Activated naive CD4-positive, alpha-beta T cell treated with anti-CD3 and anti-CD28 coated beads, Interleukin-2, amount 50 U/mL, for 24 hours (primary cell): ENCODE data around the gene KRTAP2-2.
"Not testable (repeated sequence)": the region's sequence is repeated elsewhere in the genome, so short reads cannot be mapped to it uniquely, and the experiment has no call there.

Experiments used
- H3K27ac Mint-ChIP-seq: one replicate; pipeline ENCODE4 v1.8.0; 2021; ENCODE audit warnings: mild to moderate bottlenecking, mixed read lengths
- H3K27me3 Mint-ChIP-seq: one replicate; pipeline ENCODE4 v1.8.0; 2021; ENCODE audit warnings: mixed read lengths
- H3K36me3 Mint-ChIP-seq: one replicate; pipeline ENCODE4 v1.8.0; 2021; ENCODE audit warnings: mixed read lengths
- H3K4me1 Mint-ChIP-seq: one replicate; pipeline ENCODE4 v1.8.0; 2021; ENCODE audit warnings: mixed read lengths
- H3K4me3 Mint-ChIP-seq: one replicate; pipeline ENCODE4 v1.8.0; 2021; ENCODE audit warnings: mild to moderate bottlenecking, mixed read lengths
- H3K9me3 Mint-ChIP-seq: one replicate; pipeline ENCODE4 v1.8.0; 2021; ENCODE audit warnings: mixed read lengths

The KRTAP2-2 gene

DNA sequence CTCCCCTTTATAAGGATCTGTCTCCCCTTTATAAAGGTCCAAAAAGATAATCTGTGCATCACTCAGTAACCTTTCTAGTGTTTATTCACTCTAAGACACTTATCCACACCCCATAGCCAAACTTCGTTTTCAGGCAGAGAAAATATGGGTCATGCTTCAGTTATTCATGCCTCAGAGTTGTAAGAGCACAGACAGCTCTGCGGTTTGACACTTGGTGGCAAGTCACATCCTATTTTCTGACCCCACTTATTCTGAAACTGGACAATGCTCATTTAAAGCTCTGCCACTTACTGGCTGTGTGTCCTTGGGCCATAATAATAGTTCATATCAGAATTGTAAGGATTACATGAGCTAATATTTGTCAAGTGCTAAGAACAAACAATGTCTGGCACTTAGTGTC is 5.9 kb downstream of the KRTAP2-2 start:
- no peaks in the 10 kb centered on the region for H3K36me3 Mint-ChIP-seq

DNA sequence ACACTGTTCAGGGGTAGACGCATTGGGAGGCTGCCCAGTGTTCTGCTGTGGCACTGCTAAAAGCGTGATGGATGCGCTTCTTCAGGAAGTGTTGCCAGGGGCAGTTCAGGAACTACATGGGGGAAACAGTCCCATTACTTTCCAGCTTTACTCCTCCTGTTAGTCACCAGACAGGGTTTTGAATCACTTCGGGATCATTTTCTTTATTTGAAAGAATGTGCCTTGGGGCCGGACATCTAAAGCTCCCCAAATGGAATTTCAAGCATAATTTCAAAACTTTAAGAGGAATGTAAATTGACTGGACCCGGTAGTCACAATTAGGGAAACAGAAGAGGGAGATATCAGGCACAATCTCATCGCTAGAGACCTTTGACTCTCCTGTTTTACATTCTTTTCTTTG is 6.6 kb downstream of the KRTAP2-2 start:
- no peak overlapping the region for H3K4me3 Mint-ChIP-seq
- H3K9me3 Mint-ChIP-seq: peaks cover 3% of the 10 kb centered on the region
- H3K27me3 Mint-ChIP-seq: peaks cover 4% of the 10 kb centered on the region
- H3K4me1 Mint-ChIP-seq: peaks cover 3% of the 10 kb centered on the region
- no peaks in the 10 kb centered on the region for H3K36me3 Mint-ChIP-seq
- H3K27ac Mint-ChIP-seq: no peak overlapping the region

More for the DNA sequence above, 5.9 kb downstream of the KRTAP2-2 start:
- no peak overlapping the region for H3K27ac Mint-ChIP-seq
- H3K4me3 Mint-ChIP-seq: no peak overlapping the region
- peaks cover 4% of the 10 kb centered on the region for H3K27me3 Mint-ChIP-seq
- no peaks in the 10 kb centered on the region for H3K9me3 Mint-ChIP-seq
- H3K4me1 Mint-ChIP-seq: no peaks in the 10 kb centered on the region

DNA sequence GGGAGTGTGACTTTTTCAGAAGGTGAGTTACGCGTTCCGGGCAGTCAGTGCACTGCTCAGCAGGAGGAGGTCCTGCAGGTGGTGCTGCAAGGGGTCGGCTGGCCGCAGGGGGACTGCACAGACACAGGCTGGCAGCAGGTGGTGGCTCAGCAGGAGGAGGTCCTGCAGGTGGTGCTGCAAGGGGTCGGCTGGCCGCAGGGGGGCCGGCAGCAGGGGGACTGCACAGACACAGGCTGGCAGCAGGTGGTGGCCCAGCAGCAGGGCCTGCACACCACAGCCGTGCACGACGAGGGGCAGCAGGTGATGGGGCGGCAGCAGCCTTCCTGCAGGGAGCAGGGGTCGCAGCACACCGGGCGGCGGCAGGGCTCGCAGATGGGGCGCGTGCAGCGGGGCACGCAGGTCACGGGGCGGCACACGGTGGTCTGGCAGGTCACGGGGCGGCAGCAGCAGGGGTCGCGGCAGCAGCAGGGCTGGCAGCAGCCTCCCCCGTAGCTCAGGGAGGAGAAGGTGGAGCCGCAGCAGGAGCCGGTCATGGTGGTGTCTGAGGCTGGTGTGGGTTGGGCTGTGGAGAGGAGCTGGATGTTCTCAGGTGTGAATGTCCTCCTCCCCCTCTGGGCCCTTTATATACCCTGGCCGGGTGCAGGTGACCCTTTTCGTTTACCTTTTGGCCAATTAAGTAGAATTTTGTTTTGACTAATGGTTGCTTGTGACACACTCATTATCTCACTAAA is 8.1 kb downstream of the KRTAP2-2 start, which contains the start of gene KRTAP2-1:
TSS of gene KRTAP2-1 (minus strand) at position 582 of the 731 bp plus-strand sequence. CDS start at position 533, 49 bp downstream.
- not testable (repeated sequence) for H3K9me3 Mint-ChIP-seq, H3K4me1 Mint-ChIP-seq, H3K27ac Mint-ChIP-seq, H3K36me3 Mint-ChIP-seq, H3K4me3 Mint-ChIP-seq, H3K27me3 Mint-ChIP-seq

DNA sequence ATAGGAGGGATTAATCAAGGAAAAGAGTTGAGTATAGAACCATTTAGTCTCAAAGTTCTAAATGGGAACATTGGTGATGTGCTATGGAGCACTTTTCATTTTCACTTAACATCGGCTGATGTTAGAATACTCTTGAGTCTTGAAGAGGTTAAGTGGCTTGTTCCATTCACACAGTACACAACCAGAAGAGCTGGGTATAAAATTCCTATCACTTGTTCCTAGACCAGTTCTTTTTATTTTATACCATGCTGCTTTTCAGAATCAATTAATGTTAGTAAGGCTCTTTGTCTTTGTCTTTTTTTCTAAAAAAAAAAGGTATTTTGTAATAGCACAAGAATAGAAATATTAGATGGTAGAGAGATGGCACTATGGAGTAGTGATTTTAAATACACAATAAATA is 12.1 kb downstream of the KRTAP2-2 start:
- Mint-ChIP-seq H3K9me3 (peaks cover 6% of the 10 kb centered on the region), H3K27me3 (peaks cover 4% of the 10 kb centered on the region), H3K4me1 (peaks cover 3% of the 10 kb centered on the region), H3K36me3 (peaks cover 1% of the 10 kb centered on the region), H3K4me3 (no peak overlapping the region), H3K27ac (no peak overlapping the region)

DNA sequence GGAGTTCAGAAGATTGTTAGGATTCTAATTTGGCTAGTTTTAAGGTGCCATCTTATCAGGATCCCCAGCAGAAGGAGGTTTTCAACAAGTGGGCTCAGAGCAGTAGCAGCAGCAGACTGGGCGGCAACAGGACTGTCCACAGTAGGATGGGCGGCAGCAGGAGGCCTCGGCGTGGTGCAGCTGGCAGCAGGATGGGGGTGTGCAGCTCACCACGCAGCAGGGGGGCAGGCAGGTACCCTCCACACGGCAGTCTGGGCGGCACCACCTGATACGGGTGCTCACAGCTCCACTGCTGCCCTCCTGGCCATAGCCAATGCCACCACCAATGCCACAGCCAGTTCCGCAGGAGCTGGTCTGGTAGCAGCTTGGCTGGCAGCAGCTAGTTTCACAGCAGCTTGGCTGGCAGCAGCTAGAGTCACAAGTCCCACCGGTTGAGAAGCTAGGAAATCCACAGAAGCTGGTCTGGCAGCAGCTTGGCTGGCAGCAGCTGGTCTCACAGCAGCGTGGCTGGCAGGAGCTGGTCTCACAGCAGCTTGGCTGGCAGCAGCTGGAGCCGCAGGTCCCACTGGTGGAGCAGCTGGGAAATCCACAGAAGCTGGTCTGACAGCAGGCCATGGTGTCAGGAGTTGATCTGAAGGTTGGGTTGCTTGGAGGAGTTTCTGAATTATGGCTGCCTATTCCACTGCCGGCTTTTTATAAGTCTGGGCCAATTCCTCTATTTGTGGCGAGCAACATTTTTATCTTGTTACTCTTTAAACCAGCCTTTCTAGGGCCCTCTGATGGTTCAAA is 14.1 kb downstream of the KRTAP2-2 start, which contains the start of gene KRTAP1-1:
TSS of gene KRTAP1-1 (minus strand) at position 668 of the 789 bp plus-strand sequence. CDS start at position 615, 53 bp downstream.
- H3K4me1 Mint-ChIP-seq, H3K36me3 Mint-ChIP-seq, H3K27me3 Mint-ChIP-seq, H3K27ac Mint-ChIP-seq, H3K9me3 Mint-ChIP-seq, H3K4me3 Mint-ChIP-seq: not testable (repeated sequence)

DNA sequence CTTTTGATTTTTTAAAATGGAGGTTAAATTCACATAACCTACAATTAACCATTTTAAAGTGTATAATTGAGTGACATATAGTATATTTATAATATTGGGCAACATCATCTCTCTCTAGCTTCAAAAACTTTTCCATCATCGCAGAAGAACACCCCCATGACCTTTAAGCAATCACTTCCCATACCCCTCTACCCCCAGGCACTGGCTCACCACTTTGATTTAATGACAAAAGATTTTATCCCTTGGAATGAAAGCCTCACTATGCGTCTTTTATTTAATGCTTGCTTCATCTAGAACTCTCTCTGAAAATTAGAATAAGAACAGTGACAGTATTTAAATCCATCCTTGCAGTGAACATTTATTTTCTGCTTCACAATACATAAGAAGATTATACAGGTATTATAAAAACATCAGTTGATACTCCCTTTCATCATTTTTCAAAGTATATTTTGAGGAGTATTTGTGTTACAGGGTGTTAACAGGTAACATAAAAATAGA is 17.1 kb downstream of the KRTAP2-2 start:
- no peaks in the 10 kb centered on the region for H3K27me3 Mint-ChIP-seq
- H3K27ac Mint-ChIP-seq: no peak overlapping the region
- H3K36me3 Mint-ChIP-seq: peaks cover 1% of the 10 kb centered on the region
- no peaks in the 10 kb centered on the region for H3K9me3 Mint-ChIP-seq
- no peak overlapping the region for H3K4me3 Mint-ChIP-seq
- no peaks in the 10 kb centered on the region for H3K4me1 Mint-ChIP-seq

DNA sequence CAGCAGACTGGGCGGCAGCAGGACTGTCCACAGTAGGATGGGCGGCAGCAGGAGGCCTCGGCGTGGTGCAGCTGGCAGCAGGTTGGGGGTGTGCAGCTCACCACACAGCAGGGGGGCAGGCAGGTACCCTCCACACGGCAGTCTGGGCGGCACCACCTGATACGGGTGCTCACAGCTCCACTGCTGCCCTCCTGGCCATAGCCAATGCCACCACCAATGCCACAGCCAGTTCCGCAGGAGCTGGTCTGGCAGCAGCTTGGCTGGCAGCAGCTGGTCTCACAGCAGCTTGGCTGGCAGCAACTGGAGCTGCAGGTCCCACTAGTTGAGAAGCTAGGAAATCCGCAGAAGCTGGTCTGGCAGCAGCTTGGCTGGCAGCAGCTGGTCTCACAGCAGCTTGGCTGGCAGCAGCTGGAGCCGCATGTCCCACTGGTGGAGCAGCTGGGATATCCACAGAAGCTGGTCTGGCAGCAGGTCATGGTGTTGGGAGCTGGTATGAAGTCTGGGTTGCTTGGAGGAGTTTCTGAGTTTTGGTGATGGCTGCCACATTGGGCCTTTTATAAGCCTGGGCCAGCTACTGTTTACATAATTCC is 20.6 kb downstream of the KRTAP2-2 start, which contains the start of gene KRTAP1-3:
TSS of gene KRTAP1-3 (minus strand) at position 529 of the 590 bp plus-strand sequence. CDS start at position 476, 53 bp downstream.
- H3K36me3 Mint-ChIP-seq, H3K27me3 Mint-ChIP-seq: not testable (repeated sequence)

DNA sequence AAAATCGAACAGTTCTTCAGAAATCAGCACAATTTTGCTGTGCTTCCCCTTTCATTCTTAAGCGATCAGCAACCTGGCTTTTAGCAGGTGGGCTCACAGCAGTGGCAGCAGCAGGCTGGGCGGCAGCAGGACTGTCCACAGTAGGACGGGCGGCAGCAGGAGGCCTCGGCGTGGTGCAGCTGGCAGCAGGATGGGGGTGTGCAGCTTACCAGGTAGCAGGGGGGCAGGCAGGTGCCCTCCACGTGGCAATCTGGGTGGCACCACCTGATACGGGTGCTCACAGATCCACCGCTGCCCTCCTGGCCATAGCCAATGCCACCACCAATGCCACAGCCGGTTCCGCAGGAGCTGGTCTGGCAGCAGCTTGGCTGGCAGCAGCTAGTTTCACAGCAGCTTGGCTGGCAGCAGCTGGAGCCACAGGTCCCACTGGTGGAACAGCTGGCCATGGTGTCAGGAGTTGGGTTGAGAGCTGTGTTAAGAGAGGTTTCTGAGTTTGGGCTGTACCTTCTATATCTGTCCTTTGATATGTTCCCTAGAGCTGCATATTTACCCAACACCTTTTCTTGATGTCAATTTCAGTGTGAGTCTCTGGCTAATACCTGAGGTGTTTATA is 25.3 kb downstream of the KRTAP2-2 start, which contains the start of gene KRTAP1-4:
TSS of gene KRTAP1-4 (minus strand) at position 563 of the 613 bp plus-strand sequence. CDS start at position 446, 117 bp downstream.
- peaks cover 15% of the 10 kb centered on the region for H3K27me3 Mint-ChIP-seq
- H3K9me3 Mint-ChIP-seq: no peaks in the 10 kb centered on the region
- no peak within 1 kb of the TSS for H3K4me3 Mint-ChIP-seq
- no peak within 1 kb of the TSS for H3K27ac Mint-ChIP-seq
- H3K4me1 Mint-ChIP-seq: no peaks in the 10 kb centered on the region
- H3K36me3 Mint-ChIP-seq: no peaks in the 10 kb centered on the region

More for the DNA sequence above, 20.6 kb downstream of the KRTAP2-2 start, which contains the start of gene KRTAP1-3:
- H3K4me1 Mint-ChIP-seq, H3K4me3 Mint-ChIP-seq, H3K27ac Mint-ChIP-seq, H3K9me3 Mint-ChIP-seq: not testable (repeated sequence)

DNA sequence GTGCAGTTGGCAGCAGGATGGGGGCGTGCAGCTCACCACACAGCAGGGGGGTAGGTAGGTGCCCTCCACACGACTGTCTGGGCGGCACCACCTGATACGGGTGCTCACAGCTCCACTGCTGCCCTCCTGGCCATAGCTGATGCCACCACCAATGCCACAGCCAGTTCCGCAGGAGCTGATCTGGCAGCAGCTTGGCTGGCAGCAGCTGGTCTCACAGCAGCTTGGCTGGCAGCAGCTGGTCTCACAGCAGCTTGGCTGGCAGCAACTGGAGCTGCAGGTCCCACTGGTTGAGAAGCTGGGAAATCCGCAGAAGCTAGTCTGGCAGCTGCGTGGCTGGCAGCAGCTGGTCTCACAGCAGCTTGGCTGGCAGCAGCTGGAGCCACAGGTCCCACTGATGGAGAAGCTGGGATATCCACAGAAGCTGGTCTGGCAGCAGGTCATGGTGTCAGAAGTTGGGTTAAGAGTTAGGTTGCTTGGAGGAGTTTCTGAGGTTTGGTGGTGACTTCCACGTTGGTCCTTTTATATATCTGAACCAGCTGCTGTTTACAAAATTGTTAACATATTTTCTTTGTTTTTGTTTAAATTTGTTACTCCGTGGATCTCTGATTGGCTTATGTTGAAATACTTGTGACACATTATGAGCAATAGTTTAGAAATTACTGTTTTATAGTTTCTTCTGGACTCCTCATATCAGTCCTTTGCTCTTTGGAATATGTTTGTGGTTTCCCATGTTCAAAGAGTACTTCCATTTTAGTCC is 28.1 kb downstream of the KRTAP2-2 start, which contains the start of gene KRTAP1-5:
TSS of gene KRTAP1-5 (minus strand) at position 494 of the 757 bp plus-strand sequence. CDS start at position 441, 53 bp downstream.
- Mint-ChIP-seq H3K27ac (no peak within 1 kb of the TSS), H3K36me3 (no peaks in the 10 kb centered on the region), H3K4me3 (no peak within 1 kb of the TSS), H3K4me1 (no peaks in the 10 kb centered on the region), H3K27me3 (peaks cover 12% of the 10 kb centered on the region), H3K9me3 (no peaks in the 10 kb centered on the region)

DNA sequence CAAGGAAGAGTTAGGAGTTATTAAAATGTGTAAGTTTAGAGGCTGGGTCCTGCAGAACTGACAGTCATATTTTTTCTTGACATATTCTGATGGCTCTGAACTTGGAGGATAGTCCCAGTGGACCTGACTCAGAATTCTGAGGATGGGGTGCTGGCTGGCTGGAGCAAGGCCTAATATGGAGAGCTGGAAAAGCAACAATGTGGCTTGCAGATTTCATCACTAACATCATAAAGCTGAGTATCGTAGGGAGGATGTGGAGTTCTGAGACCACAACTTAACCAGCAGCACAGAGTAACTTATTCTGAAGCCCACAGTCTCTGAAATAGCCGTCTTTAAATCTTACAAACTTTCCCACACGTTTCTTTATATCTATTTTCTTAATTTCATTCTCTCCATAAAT is 30.3 kb downstream of the KRTAP2-2 start:
- Mint-ChIP-seq H3K9me3 (no peaks in the 10 kb centered on the region), H3K36me3 (no peaks in the 10 kb centered on the region), H3K27ac (no peak overlapping the region), H3K4me3 (no peak overlapping the region), H3K4me1 (no peaks in the 10 kb centered on the region), H3K27me3 (peaks cover 8% of the 10 kb centered on the region)

DNA sequence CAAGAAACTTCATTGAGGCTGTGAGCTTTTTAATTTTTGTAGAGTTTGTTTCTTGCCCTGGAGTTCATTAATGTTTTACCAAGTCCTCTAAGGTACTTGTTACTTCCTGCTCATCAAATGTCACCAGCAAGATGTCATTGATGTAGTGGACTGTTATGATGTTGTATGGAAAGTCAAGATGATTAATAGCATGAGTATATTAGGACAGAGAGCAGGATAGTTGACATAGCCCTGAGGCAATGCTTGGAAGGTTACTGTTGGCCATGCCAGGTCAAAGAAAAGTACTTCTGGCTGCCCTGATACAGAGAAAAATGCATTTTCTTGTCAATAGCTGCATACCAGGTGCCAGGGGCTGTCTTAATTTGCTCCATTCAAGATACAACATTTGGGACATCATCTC is 34.7 kb downstream of the KRTAP2-2 start:
- H3K9me3 Mint-ChIP-seq: no peaks in the 10 kb centered on the region
- peaks cover 1% of the 10 kb centered on the region for H3K27me3 Mint-ChIP-seq
- no peak overlapping the region for H3K27ac Mint-ChIP-seq
- no peak overlapping the region for H3K4me3 Mint-ChIP-seq
- no peaks in the 10 kb centered on the region for H3K36me3 Mint-ChIP-seq
- H3K4me1 Mint-ChIP-seq: no peaks in the 10 kb centered on the region

DNA sequence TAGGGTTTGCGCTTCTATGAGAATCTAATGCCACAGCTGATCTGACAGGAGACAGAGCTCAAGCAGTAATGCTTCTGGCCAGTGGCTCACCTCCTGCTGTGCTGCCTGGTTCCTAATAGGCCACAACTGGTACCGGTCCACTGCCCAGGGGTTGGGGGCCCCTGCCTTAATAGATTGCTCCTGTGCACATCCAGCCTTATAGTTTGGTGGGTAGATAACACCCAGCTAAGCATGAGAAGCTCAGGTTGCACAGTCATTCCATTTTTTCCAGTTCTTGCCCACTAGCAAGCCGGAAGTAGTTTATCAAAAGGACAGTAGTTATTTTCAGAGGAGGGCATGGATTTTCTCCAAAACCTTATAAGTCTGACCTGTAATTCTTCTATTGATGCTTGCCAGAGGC is 35.6 kb downstream of the KRTAP2-2 start:
- H3K36me3 Mint-ChIP-seq: no peaks in the 10 kb centered on the region

DNA sequence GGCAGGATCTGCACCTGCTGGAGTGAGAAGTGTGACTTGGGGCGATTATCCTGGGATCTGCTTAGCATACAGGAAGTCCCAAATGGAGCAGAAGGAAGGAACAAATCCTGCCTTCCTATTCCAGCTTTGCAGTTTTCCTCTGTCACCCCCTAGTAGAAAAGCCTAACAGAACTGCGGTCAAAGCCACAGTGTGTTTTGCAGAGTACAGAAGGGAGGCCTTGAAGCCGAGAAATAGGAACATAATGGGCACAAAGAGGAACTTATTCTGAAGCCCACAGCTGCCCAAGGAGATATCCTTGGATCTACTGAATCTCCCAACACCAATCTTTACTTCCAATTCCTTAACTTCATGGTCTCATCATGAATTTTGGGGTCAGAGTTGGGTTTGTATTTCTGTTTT is 36.5 kb downstream of the KRTAP2-2 start:
- Mint-ChIP-seq H3K9me3 (no peaks in the 10 kb centered on the region), H3K4me1 (no peaks in the 10 kb centered on the region), H3K27me3 (peaks cover 2% of the 10 kb centered on the region), H3K4me3 (no peak overlapping the region), H3K36me3 (no peaks in the 10 kb centered on the region), H3K27ac (no peak overlapping the region)

More for the DNA sequence above, 35.6 kb downstream of the KRTAP2-2 start:
- no peak overlapping the region for H3K27ac Mint-ChIP-seq
- H3K4me1 Mint-ChIP-seq: no peaks in the 10 kb centered on the region
- no peaks in the 10 kb centered on the region for H3K9me3 Mint-ChIP-seq
- H3K4me3 Mint-ChIP-seq: no peak overlapping the region
- H3K27me3 Mint-ChIP-seq: peaks cover 3% of the 10 kb centered on the region

DNA sequence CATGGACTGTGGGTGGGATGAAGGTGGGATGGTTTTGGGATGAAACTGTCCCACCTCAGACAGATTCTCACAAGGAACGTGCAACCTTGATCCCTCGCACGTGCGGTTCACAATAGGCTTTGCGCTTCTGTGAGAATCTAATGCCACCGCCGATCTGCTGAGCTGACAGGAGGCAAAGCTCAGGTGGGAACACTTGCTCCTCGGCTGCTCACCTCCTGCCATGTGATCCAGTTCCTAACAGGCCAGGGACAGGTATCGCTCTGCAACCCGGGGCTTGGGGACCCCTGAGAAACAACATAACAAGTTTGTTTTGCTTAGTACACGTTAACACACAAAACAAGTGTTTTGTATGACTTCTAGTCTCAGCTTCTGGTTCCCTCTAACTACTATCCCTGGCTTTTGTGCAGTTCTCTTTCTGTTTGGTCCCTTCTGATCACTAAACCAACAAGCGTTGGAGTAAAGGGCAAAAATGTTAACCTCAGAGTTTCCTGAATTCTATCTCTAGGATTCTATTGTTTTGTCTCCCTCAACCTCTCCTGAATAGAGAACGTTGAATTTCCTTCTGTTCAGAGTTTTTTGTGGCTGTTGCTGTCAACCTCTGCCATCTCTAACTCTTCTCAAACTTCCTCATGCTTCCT is 38.3 kb downstream of the KRTAP2-2 start:
- Mint-ChIP-seq H3K9me3 (no peaks in the 10 kb centered on the region), H3K4me1 (no peaks in the 10 kb centered on the region), H3K36me3 (no peaks in the 10 kb centered on the region), H3K4me3 (no peak overlapping the region), H3K27me3 (peaks cover 2% of the 10 kb centered on the region), H3K27ac (no peak overlapping the region)
